NCI-H1417 treated with DMSO at 0.1 percent for 48 hours (cell line): Measurements from ENCODE around the gene DDX1.
"Not testable (repeated sequence)": the region's sequence is repeated elsewhere in the genome, so short reads cannot be mapped to it uniquely, and the experiment has no call there.

Experiments
- DNase-seq: peaks from one replicate; lab custom pipeline; 2025; lab: John Stamatoyannopoulos, UW

DDX1 gene

GRCh38 chr2:15616850-15617777 lies 25.4 kb downstream of the DDX1 start:
- DNase-seq, result no peak

DNA sequence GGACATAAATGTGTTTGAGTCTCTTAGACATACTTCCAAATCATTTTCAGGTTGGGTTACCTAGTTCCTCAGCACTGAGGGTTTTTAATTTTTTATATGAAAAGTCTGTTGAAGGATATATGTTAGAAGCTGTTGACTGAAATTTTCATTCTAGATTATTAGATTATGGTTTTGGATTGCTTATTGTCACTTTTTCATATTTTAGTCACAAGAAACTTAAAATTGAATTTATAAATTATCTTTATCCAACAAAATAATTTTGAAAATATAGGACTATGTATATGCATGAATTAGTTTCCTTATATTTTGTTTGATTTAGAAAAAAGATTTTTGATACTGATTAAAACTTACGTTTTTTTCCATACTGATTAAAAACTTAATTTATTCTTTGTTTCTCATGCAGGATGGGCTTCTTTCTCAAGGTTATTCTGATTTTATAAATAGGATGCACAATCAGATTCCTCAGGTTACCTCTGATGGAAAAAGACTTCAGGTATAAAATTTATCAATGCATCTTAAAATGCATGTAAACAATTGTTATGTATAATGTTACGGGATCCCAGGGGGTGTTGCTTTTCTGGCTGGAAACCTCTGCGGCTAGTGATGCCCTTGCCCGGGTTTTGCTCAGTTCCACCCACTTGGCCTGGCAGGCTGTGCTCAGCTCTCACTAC lies 26.2 kb downstream of the DDX1 start:
- no peak for DNase-seq

GRCh38 chr2:15618449-15618855 lies 26.8 kb downstream of the DDX1 start:
- DNase-seq, result no peak

DNA sequence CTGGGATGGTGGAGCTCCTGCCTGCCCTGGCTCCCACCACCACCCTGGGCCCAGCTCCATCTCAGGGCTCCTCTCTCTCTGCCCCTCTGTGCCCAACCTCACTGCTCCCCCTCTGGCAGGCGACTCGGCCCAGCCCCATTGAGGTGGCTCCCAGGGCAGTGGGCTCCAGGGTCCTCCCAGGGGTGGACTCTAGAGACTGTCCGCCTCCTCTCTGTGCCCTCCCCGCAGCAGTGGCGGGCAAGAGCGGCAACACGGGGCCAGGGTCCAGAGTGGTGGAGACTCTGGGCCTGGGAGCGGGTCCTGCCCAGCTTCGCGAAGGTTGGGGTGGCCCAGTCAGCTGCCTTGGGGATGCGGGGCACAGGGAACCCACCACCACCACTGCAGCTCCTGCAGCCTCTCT lies 27.4 kb downstream of the DDX1 start:
- DNase-seq, result no peak

DNA sequence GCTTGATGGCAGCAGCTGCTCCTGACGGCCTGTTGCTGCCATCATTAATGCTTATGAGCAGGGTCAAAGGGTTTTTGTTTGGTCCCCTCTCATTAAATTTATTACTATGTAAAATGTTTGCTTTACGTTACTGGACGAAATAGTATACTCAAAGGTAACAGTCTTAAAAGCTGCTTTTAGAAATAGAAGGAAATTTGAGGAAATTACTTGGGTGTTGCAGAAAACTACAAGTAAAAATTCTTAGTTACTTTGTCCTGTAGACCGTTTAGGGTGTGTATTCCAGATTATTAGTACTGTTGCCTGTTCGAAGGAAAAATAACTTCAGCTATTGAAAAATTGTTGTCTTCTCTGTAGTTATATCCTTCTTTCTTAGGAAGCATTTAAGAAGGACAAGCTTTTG lies 27.8 kb downstream of the DDX1 start:
- DNase-seq, result no peak

DNA sequence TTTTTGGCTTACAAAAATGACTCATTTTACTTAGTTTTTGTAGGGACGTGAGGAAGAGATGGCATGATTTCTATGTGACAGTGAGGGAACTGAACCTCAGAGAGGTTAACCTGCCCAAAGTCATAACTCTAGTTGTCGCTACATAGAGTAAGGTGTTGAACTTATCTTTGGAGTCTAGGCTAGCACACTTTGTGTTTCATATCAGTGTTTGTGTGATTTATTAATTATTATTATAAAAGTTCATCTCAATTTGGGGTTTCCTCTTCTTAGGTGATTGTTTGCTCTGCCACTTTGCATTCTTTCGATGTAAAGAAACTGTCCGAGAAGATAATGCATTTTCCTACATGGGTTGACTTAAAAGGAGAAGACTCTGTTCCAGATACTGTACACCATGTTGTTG lies 28.3 kb downstream of the DDX1 start:
- DNase-seq, result no peak

DNA sequence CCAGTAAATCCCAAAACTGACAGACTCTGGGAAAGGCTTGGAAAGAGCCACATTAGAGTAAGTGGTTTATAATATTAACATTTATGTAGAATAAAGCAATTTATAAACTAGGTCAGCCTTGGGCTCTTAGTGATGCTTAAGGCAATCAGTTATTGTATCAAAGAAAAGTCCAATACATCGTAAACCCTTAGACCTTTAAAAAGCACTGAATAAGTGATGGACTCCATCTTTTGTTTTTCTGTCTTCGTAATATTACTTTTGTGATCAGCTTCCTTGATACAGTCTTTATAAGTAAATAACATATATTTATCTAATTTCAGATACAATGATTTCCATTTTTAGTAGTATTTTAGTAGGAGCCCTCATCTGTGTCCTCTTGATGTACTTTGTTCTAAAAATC lies 28.7 kb downstream of the DDX1 start:
- no peak for DNase-seq

DNA sequence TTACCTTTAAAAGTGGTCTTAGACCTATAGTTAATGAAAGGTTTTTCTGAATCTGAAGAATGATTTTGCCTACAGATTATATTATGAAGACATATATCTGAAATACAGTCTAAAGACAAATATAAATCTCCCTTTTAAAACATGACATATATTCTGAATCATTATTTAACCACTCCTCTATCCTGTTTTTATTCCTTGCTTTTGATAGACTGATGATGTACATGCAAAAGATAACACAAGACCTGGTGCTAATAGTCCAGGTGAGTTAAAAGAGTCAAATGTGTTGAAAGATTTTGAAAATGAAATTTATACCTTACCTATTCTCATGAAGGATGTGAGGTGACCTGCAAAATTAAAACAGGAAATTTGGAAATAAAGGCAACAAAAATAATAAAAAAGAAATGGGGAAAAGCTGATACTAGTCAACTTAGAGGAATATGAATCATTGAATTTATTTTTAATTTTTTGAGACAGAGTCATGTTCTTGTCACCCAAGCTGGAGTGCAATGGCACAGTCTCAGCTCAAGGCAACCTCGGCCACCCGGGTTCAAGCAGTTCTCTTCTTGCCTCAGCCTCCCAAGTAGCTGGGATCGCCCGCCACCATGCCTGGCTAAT lies 29.3 kb downstream of the DDX1 start:
- no peak for DNase-seq

DNA sequence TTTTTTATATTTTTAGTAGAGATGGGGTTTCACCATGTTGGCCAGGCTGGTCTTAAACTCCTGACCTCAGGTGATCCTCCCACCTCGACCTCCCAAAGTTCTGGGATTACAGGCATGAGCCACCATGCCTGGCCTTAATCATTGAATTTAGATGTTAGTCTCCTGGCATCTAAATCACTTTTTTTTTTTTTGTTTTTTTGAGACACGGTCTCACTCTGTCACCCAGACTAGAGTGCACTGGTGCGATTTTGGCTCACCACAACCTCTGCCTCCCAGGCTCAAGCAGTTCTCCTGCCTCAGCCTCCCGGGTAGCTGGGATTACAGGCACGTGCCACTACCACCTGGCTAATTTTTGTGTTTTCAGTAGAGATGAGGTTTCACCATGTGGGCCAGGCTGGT lies 29.8 kb downstream of the DDX1 start:
- DNase-seq, result not testable (repeated sequence)

DNA sequence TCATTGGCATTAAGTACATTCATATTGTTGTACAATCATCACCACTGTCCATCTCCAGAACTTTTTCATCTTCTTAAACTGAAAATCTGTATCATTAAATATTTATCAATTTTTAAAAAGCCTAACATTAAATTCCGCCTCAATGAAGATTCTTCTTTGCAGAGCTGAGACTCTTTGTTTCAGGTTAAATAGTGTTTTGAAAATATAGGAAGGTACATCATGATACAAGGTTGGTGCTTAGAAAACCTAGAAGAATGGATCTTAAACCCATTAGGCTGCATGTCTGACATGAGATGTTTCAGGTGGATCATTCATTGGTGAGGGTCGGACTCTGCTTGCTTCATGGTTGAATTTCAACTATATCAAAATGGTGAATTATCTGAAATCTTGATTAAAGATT lies 30.5 kb downstream of the DDX1 start:
- DNase-seq, result no peak

DNA sequence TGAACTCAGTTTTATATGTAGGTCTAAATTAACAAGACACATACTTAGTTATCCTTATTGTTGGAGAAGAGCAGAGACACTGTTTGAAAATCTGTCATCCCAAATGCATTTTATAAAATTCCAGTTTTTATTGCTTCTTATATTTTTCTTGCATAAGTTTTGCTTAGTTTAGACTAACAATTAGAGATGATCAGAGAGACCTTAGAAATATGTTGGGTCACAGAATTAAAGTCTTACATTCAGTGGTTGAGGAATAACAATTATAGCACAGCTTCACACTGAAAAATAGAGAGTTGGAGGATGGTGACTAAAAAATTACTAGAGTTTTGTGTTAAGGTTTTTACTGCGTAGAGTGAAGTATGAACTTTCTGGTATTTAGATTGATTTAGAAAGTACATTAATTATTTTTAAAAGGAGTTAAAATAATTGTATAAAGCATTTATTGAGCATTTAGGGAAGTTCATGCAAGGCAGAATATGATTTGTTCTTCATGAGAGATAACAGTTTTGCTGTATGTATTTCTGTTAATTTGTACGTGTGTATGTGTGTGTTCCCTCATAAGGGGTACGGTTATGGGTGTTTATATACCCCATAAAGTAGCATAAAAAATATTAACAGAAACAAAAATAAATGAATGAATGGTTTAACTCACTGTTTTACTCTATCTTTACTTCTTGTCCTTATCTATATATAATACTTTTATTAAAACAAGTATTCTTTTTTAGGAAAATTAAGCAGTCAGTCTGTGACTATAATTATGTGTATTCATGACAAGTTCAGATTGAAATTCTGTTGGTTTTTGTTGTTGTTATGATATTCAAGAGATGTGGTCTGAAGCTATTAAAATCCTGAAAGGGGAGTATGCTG lies 31.2 kb downstream of the DDX1 start:
- no peak for DNase-seq

DNA sequence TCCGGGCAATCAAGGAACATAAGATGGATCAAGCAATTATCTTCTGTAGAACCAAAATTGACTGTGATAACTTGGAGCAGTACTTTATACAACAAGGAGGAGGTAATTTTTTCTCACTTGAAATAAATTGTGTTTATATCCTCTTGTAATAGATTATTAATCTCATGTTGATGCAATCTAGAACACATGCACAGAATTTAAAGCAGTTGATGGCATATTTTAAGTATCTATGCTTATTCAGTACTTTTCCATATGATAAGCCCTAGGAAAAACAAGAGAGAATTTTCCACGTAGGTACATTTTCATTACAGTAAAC lies 31.8 kb downstream of the DDX1 start:
- no peak for DNase-seq

DNA sequence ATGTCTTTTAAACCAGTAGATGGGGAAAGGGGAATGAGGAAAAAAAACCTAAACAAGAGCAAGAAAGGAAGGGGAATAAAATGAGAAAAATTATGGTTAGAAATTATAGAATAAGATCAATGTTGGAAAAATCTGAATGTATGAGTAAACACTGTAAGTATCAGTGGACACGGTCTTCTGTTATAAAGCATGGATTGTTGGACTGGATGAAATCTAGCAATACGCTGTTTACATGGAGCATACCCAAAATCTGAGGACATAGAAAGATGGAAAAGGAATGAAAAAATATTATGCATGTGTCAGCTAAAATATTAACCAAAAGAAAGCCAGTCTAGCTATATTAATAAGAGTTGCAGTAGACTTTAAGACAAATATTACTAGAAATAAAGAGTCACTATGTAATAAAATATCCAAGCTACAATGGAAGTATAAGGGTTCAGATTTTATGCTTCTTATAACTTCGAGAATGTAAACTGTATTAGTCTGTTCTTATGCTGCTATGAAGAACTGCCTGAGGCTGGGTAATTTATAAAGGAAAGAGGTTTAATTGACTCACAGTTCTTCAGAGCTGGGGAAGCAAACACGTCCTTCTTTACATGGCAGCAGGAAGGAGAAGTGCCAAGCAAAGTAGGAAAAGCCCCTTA lies 32.4 kb downstream of the DDX1 start:
- no peak for DNase-seq

DNA sequence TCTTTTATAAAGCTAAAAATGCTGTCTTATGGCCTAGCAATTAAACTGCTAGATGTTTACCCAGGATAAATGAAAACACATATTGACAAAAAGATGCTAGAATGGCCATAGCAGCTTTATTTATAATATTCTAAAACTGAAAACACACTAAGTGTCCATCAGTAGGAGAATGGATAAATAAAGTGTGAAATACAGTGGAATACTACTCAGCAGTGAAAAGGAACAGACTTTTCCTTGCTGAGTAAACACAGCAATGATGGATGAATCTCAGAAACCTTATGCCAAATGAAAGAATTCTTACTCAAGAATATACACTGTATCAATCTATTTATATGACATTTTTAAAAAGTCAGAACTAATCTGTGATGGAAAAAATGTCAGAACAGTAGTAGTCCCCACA lies 33.2 kb downstream of the DDX1 start:
- DNase-seq, result no peak

DNA sequence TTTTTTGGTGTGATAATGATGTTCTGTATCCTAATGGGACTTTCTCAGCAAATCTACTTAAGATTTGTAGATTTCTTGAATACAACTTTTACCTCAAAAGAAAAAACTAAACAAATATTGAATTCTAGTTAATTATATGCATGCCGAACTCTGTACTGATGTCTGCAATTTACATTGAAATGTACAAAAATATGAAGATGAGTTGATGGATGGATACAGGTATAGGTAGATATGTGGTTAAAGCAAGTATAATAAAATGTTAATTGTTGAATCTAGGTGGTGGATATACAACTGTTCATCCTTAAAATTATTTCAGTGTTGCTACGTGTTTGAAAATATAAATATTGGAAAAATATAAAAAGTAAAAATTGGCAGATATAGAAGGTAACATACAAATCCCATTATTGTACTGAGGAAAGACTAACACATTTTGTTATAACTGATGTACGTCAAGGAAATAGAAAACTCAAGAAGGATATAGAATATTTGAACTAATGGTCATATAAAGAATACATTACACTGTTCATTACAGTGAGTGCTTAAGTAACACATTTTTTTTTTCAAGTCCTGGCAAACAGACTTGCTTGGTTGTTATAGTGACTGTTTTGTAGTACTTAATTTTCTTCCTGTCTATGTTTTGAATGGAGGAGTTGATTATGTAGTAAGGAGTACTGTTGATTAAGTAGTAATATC lies 33.8 kb downstream of the DDX1 start:
- DNase-seq, result no peak

DNA sequence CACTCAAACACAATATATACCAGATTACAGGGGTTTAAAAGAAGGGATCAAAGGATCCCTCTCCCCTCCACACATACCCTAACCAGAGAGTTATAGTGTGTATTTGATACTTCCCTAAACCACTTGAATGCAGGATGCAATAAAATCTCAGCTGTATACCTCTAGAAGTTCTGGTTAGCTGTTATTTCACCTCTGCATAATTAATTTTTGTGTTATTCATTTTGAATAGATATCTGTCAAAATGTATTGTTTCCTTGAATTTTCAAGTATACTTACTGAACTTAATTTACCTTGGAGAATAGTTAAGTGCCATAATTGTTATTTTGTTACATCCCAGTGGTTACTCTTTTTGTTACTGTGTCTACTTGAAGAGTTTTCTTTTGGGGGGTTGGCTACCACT lies 34.5 kb downstream of the DDX1 start:
- DNase-seq, result no peak

GRCh38 chr2:15626967-15627366 lies 35.3 kb downstream of the DDX1 start:
- DNase-seq, result no peak

- DNase-seq, result no peak
Measured at GRCh38 chr2:15627817-15628684, 36.4 kb downstream of the DDX1 start.

GRCh38 chr2:15628899-15629855 lies 37.5 kb downstream of the DDX1 start:
- no peak for DNase-seq
